Body of pancreas (tissue), 4 donors: ENCODE results near the gene CTSS.

Experiments used
- POLR2A ChIP-seq, 3 donors: fragments of 450-650 bp; IDR thresholded peaks; one replicate each; pipeline ENCODE4 v1.6.1; 2016; ENCODE audit warnings: antibody characterized with exemption in 3 of 3, mild to moderate bottlenecking in 2 of 3
- TF ChIP-seq, protein P1 (sequence below), 7 experiments: fragments of 450-650 bp in 4 of 7; fragments of 200-600 bp in 3 of 7; sonication (generic) in 3 of 7; IDR thresholded peaks; one replicate each; pipeline ENCODE4 v1.5.1; 2016 to 2019; ENCODE audit warnings: antibody characterized with exemption in 7 of 7

DNA sequence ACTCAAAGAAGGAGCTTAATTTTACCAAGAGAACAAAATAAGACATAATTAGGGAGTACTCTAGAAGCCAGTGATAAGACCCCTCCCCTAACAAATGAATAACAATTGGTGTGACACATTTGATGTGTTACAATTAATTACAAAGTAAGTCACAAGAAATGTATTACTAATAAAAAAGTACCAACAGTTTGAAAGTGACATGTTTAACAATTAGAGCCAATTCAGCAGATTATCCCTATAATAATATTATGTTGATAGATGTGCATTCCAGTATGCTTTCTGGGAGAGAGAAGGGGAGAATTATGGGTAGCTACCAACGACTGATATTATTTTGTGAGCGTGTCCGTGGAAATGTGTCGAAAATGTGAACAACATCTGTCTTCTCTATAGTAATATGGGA lies 23.4 kb upstream of the CTSS start:
- TF ChIP-seq, protein P1, sequence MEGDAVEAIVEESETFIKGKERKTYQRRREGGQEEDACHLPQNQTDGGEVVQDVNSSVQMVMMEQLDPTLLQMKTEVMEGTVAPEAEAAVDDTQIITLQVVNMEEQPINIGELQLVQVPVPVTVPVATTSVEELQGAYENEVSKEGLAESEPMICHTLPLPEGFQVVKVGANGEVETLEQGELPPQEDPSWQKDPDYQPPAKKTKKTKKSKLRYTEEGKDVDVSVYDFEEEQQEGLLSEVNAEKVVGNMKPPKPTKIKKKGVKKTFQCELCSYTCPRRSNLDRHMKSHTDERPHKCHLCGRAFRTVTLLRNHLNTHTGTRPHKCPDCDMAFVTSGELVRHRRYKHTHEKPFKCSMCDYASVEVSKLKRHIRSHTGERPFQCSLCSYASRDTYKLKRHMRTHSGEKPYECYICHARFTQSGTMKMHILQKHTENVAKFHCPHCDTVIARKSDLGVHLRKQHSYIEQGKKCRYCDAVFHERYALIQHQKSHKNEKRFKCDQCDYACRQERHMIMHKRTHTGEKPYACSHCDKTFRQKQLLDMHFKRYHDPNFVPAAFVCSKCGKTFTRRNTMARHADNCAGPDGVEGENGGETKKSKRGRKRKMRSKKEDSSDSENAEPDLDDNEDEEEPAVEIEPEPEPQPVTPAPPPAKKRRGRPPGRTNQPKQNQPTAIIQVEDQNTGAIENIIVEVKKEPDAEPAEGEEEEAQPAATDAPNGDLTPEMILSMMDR (IDR thresholded peaks at IDR 0.05), result no peak
- TF ChIP-seq POLR2A (IDR thresholded peaks at IDR 0.05), result no peak
